Measurements from ENCODE around the gene ITPR3.

DNA sequence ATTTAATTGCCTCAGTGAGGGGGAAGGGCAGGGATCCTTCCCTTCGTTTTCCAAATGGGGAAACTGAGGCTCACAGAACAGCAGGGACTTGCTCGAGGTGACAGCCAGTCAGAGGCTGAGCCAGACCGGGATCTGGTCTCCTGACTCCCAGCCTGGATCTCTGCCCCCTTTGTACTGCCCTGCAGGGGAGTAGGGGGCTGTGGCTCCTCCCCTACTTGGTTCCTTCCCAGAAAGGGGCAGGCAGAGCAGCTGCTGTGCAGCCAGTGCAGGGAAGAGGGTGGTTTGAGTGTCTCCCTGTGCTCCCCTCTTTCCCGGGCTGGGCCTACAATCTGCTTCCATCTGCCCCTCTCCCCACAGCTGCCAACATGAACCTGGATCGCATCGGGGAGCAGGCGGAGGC lies 52.7 kb downstream of the ITPR3 start:
- TF ChIP-seq CTCF (IDR thresholded peaks at IDR 0.05; ENCODE audit: insufficient read depth, low read depth, low read length) (no peak), EZH2 (IDR thresholded peaks at IDR 0.05; ENCODE audit: insufficient read depth, low read length) (no peak)
